Stimulated activated CD8-positive, alpha-beta memory T cell treated with anti-CD3 and anti-CD28 coated beads, Interleukin-7, amount 100 ng/mL, for 1 hour (primary cell): ENCODE results near the gene PRKG1.
"Not testable (repeated sequence)": the region's sequence is repeated elsewhere in the genome, so short reads cannot be mapped to it uniquely, and the experiment has no call there.

Experiments used
- DNase-seq, 2 donors: peaks; one replicate each; pipeline ENCODE4 v3.0.0-alpha.2; 2020; ENCODE audit warnings: low read depth in 2 of 2

Gene PRKG1

GRCh38 chr10:51699475-51700227 lies 625.4 kb downstream of the PRKG1 start, which contains the start of gene CSTF2T:
TSS of gene CSTF2T (minus strand) at chr10:51699595. CDS start at chr10:51699549, 46 bp downstream.
- DNase-seq = peak; percentile 87 to 89

- DNase-seq = no peak
These were observed 626.0 kb downstream of the PRKG1 start for GRCh38 chr10:51700228-51700817.

GRCh38 chr10:51705774-51706173 lies 631.5 kb downstream of the PRKG1 start:
- no peak for DNase-seq

GRCh38 chr10:51706225-51706624 lies 631.9 kb downstream of the PRKG1 start:
- DNase-seq = no peak

- no peak for DNase-seq
These were observed 633.1 kb downstream of the PRKG1 start for GRCh38 chr10:51707392-51707791.

- DNase-seq = no peak
These were observed 633.6 kb downstream of the PRKG1 start for GRCh38 chr10:51707821-51708424.

- DNase-seq = no peak
These were observed 634.3 kb downstream of the PRKG1 start for GRCh38 chr10:51708609-51709008.

GRCh38 chr10:51709324-51709972 lies 635.2 kb downstream of the PRKG1 start:
- no peak for DNase-seq

- DNase-seq = no peak
These were observed 637.2 kb downstream of the PRKG1 start for GRCh38 chr10:51711519-51711891.

- DNase-seq = no peak
These were observed 642.7 kb downstream of the PRKG1 start for GRCh38 chr10:51716981-51717380.

- no peak for DNase-seq
These were observed 644.6 kb downstream of the PRKG1 start for GRCh38 chr10:51718804-51719291.

GRCh38 chr10:51724038-51724437 lies 649.8 kb downstream of the PRKG1 start:
- DNase-seq = no peak

GRCh38 chr10:51729822-51730555 lies 655.7 kb downstream of the PRKG1 start:
- no peak for DNase-seq

- no peak for DNase-seq
These were observed 658.8 kb downstream of the PRKG1 start for GRCh38 chr10:51733057-51733456.

- no peak for DNase-seq
These were observed 668.9 kb downstream of the PRKG1 start for GRCh38 chr10:51743146-51743545.

GRCh38 chr10:51744235-51745000 lies 670.1 kb downstream of the PRKG1 start:
- no peak for DNase-seq

GRCh38 chr10:51745397-51745796 lies 671.1 kb downstream of the PRKG1 start:
- no peak for DNase-seq

- DNase-seq = no peak
These were observed 672.9 kb downstream of the PRKG1 start for GRCh38 chr10:51747216-51747615.

GRCh38 chr10:51748959-51749358 lies 674.7 kb downstream of the PRKG1 start:
- DNase-seq = no peak

GRCh38 chr10:51758366-51758765 lies 684.1 kb downstream of the PRKG1 start:
- no peak for DNase-seq

GRCh38 chr10:51758838-51759237 lies 684.6 kb downstream of the PRKG1 start:
- DNase-seq = not testable (repeated sequence)
